ENCODE measurements around the gene ILRUN.
A peak's percentile ranks its signal among the peaks of the same experiment; 100 is the strongest.
"Not testable (repeated sequence)": the region's sequence is repeated elsewhere in the genome, so short reads cannot be mapped to it uniquely, and the experiment has no call there.

The ILRUN gene

DNA sequence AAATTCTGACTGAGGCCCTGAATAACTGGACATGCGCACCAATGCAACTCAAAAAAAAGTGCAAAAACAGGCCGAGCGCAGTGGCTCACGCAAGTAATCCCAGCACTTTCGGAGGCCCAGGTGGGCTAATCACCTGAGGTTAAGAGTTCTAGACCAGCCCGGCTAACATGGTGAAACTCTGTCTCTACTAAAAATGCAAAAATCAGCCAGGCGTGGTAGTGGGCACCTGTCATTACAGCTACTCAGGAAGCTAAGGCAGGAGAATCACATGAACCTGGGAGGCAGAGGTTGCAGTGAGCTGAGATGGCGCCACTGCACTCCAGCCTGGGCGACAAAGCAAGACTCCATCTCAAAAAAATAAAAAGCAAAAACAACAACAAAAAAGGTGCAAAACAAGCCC lies 21.6 kb downstream of the ILRUN start:
- not testable (repeated sequence) for H3K9me3 ChIP-seq (replicated peaks; ENCODE audit: low read length); H3K27me3 ChIP-seq (ENCODE audit: control insufficient read depth, insufficient read depth, low read length); H3K4me2 ChIP-seq (ENCODE audit: low read length); H3K4me3 ChIP-seq (ENCODE audit: low read length); H3K9ac ChIP-seq (ENCODE audit: low read depth, low read length); H3K36me3 ChIP-seq (ENCODE audit: insufficient read depth, low read length)
- H3K4me1 ChIP-seq (ENCODE audit: control insufficient read depth, insufficient read depth, low read length), result peaks cover 37% of the 10 kb centered on the region

DNA sequence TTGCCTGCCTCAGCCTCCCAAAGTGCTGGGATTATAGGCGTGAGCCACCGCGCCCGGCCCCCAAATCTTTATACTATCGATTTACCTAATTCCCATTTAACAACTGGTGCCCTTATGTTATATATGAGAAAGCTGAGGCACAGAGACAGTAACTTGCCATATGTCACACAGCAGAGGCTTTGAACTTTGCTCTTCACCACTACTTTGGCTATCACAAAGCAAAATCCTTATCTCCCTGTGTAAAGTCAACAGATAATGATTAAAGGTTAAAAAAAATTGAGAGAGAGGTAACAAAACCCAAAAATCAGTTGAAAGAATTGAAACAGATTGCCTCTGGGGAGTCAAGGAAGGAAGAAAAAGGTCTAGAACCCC lies 22.3 kb downstream of the ILRUN start:
- H3K4me1 ChIP-seq (ENCODE audit: control insufficient read depth, insufficient read depth, low read length), result peaks cover 31% of the 10 kb centered on the region
- H3K4me2 ChIP-seq (ENCODE audit: low read length), result no peak overlapping the region
- no peaks in the 10 kb centered on the region for H3K36me3 ChIP-seq (ENCODE audit: insufficient read depth, low read length)
- H3K4me3 ChIP-seq (ENCODE audit: low read length), result no peak overlapping the region
- H3K9me3 ChIP-seq (replicated peaks; ENCODE audit: low read length), result no peaks in the 10 kb centered on the region
- H3K9ac ChIP-seq (ENCODE audit: low read depth, low read length), result no peak overlapping the region
- H3K27me3 ChIP-seq (ENCODE audit: control insufficient read depth, insufficient read depth, low read length), result no peaks in the 10 kb centered on the region

GRCh38 chr6:34673064-34673463 lies 23.5 kb downstream of the ILRUN start:
- no peaks in the 10 kb centered on the region for H3K9me3 ChIP-seq (replicated peaks; ENCODE audit: low read length)
- peaks cover 31% of the 10 kb centered on the region for H3K4me1 ChIP-seq (ENCODE audit: control insufficient read depth, insufficient read depth, low read length)
- H3K4me3 ChIP-seq (ENCODE audit: low read length), result no peak overlapping the region
- H3K4me2 ChIP-seq (ENCODE audit: low read length), result no peak overlapping the region
- H3K9ac ChIP-seq (ENCODE audit: low read depth, low read length), result no peak overlapping the region
- H3K36me3 ChIP-seq (ENCODE audit: insufficient read depth, low read length), result no peaks in the 10 kb centered on the region
- no peaks in the 10 kb centered on the region for H3K27me3 ChIP-seq (ENCODE audit: control insufficient read depth, insufficient read depth, low read length)

- no peak overlapping the region for H3K9ac ChIP-seq (ENCODE audit: low read depth, low read length)
- H3K4me1 ChIP-seq (ENCODE audit: control insufficient read depth, insufficient read depth, low read length), result peaks cover 32% of the 10 kb centered on the region
- no peaks in the 10 kb centered on the region for H3K27me3 ChIP-seq (ENCODE audit: control insufficient read depth, insufficient read depth, low read length)
- H3K4me2 ChIP-seq (ENCODE audit: low read length), result no peak overlapping the region
- no peaks in the 10 kb centered on the region for H3K9me3 ChIP-seq (replicated peaks; ENCODE audit: low read length)
- H3K36me3 ChIP-seq (ENCODE audit: insufficient read depth, low read length), result no peaks in the 10 kb centered on the region
- H3K4me3 ChIP-seq (ENCODE audit: low read length), result no peak overlapping the region
These were observed 23.9 kb downstream of the ILRUN start for GRCh38 chr6:34672657-34673043.

DNA sequence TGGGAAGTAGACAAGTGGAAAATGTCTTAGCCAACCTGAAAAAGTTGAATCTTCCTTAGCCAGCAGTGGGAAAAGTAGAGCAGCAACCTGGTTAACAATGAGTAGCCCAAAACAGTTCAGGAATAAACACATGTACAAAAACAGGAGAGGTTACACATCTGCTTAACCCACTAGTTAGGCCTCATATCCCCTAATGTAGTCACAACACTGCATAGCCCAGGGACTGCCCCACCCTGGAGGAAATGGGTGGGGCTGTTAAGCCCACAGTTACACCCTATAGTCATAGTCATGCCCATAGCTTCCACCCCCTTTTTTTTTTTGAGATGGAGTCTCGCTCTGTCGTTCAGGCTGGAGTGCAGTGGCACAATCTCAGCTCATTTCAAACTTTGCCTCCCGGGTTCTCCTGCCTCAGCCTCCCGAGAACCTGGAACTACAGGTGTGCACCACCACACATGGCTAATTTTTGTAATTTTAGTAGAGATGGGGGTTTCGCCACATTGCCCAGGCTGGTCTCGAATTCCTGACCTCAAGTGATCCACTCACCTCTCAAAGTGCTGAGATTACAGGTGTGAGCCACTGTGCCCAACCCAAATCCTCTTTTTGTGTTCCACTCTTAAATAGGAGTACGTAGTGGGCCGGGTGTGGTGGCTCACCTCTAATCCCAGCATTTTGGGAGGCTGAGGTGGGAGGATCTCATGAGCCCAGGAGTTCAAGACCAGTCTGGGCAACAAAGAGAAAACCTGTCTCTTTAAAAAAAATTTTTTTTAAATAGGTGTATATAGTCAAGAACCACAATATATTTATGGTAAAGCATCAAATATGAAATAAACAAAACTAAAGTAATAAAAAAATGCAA lies 24.5 kb downstream of the ILRUN start:
- Histone ChIP-seq H3K4me1 (ENCODE audit: control insufficient read depth, insufficient read depth, low read length) (peaks cover 36% of the 10 kb centered on the region), H3K27me3 (ENCODE audit: control insufficient read depth, insufficient read depth, low read length) (no peaks in the 10 kb centered on the region)

GRCh38 chr6:34671367-34671766 lies 25.2 kb downstream of the ILRUN start:
- Histone ChIP-seq H3K27me3 (ENCODE audit: control insufficient read depth, insufficient read depth, low read length) (no peaks in the 10 kb centered on the region), H3K4me3 (ENCODE audit: low read length) (peak overlapping the region; percentile 33), H3K9me3 (replicated peaks; ENCODE audit: low read length) (no peaks in the 10 kb centered on the region), H3K36me3 (ENCODE audit: insufficient read depth, low read length) (no peaks in the 10 kb centered on the region), H3K4me2 (ENCODE audit: low read length) (peak overlapping the region; percentile 66), H3K9ac (ENCODE audit: low read depth, low read length) (peak overlapping the region; percentile 46), H3K4me1 (ENCODE audit: control insufficient read depth, insufficient read depth, low read length) (peaks cover 37% of the 10 kb centered on the region)

More for the DNA sequence above, 24.5 kb downstream of the ILRUN start:
- peak overlapping the region; percentile 33 for H3K4me3 ChIP-seq (ENCODE audit: low read length)
- no peaks in the 10 kb centered on the region for H3K36me3 ChIP-seq (ENCODE audit: insufficient read depth, low read length)
- peak overlapping the region; percentile 46 for H3K9ac ChIP-seq (ENCODE audit: low read depth, low read length)
- H3K9me3 ChIP-seq (replicated peaks; ENCODE audit: low read length), result no peaks in the 10 kb centered on the region
- peak overlapping the region; percentile 66 for H3K4me2 ChIP-seq (ENCODE audit: low read length)

- H3K27me3 ChIP-seq (ENCODE audit: control insufficient read depth, insufficient read depth, low read length), result not testable (repeated sequence)
- H3K4me1 ChIP-seq (ENCODE audit: control insufficient read depth, insufficient read depth, low read length), result peaks cover 61% of the 10 kb centered on the region
These were observed 27.8 kb downstream of the ILRUN start for GRCh38 chr6:34668799-34669198.

DNA sequence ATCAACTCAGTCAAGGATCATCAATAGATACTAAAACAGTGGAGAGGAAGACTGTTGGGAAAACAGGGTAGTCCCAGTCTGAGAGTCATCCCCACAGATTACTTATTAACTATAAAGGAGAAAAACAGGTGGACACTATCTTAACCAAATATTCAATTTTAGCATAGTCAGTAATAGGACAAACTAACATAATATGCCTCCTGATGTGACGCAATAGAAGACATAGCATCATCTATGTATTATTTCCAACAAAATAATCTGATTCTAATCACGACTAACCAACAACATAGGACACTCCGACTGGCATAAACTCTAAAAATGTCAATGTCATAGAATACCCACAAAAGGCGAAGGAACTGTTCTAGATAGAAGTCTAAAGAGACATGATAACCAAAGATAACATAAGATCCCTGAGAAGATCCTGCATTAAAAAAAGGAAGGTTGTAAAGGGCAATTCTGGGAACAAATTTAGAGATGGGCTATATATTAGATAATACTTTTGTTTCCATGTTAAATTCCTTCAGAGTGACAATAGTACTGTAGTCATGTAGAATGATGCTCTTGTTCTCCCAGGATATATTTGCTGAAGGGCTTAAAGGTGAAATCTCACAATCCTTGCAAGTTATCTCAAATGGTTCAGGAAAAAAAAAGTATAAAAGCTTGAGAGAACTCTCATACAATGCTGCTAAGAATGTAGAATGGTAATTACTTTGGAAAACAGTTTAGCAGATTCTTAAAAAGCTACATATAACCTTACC lies 28.9 kb downstream of the ILRUN start:
- H3K4me2 ChIP-seq (ENCODE audit: low read length), result no peak overlapping the region
- H3K9me3 ChIP-seq (replicated peaks; ENCODE audit: low read length), result no peaks in the 10 kb centered on the region
- no peak overlapping the region for H3K4me3 ChIP-seq (ENCODE audit: low read length)
- H3K27me3 ChIP-seq (ENCODE audit: control insufficient read depth, insufficient read depth, low read length), result no peaks in the 10 kb centered on the region
- H3K9ac ChIP-seq (ENCODE audit: low read depth, low read length), result no peak overlapping the region
- peaks cover 59% of the 10 kb centered on the region for H3K4me1 ChIP-seq (ENCODE audit: control insufficient read depth, insufficient read depth, low read length)
- no peaks in the 10 kb centered on the region for H3K36me3 ChIP-seq (ENCODE audit: insufficient read depth, low read length)

More at GRCh38 chr6:34668799-34669198, 27.8 kb downstream of the ILRUN start:
- H3K9me3 ChIP-seq (replicated peaks; ENCODE audit: low read length); H3K4me2 ChIP-seq (ENCODE audit: low read length); H3K9ac ChIP-seq (ENCODE audit: low read depth, low read length); H3K4me3 ChIP-seq (ENCODE audit: low read length); H3K36me3 ChIP-seq (ENCODE audit: insufficient read depth, low read length): not testable (repeated sequence)

DNA sequence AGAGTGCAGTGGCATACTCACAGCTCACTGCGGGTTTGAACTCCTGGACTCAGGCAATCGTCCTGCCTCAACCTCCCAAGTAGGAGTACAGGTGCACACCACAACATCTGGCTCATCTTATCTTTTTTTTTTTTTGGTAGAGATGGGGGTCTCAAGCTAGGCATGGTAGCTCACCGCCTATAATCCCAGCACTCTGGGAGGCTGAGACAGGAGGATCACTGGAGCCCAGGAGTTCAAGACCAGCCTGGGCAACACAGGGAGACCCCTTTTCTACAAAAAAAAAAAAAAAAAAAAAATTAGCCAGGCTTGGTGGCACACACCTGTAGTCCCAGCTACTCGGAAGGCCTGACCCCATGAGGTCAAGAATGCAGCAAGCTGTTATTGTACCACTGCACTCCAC lies 31.5 kb downstream of the ILRUN start:
- Histone ChIP-seq H3K36me3 (ENCODE audit: insufficient read depth, low read length) (no peaks in the 10 kb centered on the region), H3K27me3 (ENCODE audit: control insufficient read depth, insufficient read depth, low read length) (no peaks in the 10 kb centered on the region), H3K4me1 (ENCODE audit: control insufficient read depth, insufficient read depth, low read length) (peaks cover 55% of the 10 kb centered on the region), H3K4me2 (ENCODE audit: low read length) (peak overlapping the region; percentile 58), H3K9me3 (replicated peaks; ENCODE audit: low read length) (no peaks in the 10 kb centered on the region), H3K9ac (ENCODE audit: low read depth, low read length) (peak overlapping the region; percentile 56), H3K4me3 (ENCODE audit: low read length) (no peak overlapping the region)

- Histone ChIP-seq H3K9me3 (replicated peaks; ENCODE audit: low read length) (no peaks in the 10 kb centered on the region), H3K4me1 (ENCODE audit: control insufficient read depth, insufficient read depth, low read length) (peaks cover 55% of the 10 kb centered on the region), H3K9ac (ENCODE audit: low read depth, low read length) (peak overlapping the region; percentile 56), H3K27me3 (ENCODE audit: control insufficient read depth, insufficient read depth, low read length) (no peaks in the 10 kb centered on the region), H3K36me3 (ENCODE audit: insufficient read depth, low read length) (no peaks in the 10 kb centered on the region), H3K4me2 (ENCODE audit: low read length) (peak overlapping the region; percentile 58), H3K4me3 (ENCODE audit: low read length) (no peak overlapping the region)
These were observed 32.2 kb downstream of the ILRUN start for GRCh38 chr6:34664256-34664971.

- Histone ChIP-seq H3K4me1 (ENCODE audit: control insufficient read depth, insufficient read depth, low read length) (peaks cover 59% of the 10 kb centered on the region), H3K27me3 (ENCODE audit: control insufficient read depth, insufficient read depth, low read length) (no peaks in the 10 kb centered on the region), H3K36me3 (ENCODE audit: insufficient read depth, low read length) (no peaks in the 10 kb centered on the region), H3K4me3 (ENCODE audit: low read length) (no peak overlapping the region), H3K9me3 (replicated peaks; ENCODE audit: low read length) (no peaks in the 10 kb centered on the region), H3K4me2 (ENCODE audit: low read length) (peak overlapping the region; percentile 58), H3K9ac (ENCODE audit: low read depth, low read length) (peak overlapping the region; percentile 56)
These were observed 32.7 kb downstream of the ILRUN start for GRCh38 chr6:34663831-34664255.

Data from skeletal muscle satellite cell (primary cell).